ENCODE data around the gene PIK3R1. TPM values are rescaled to one million over a fixed set of nuclear protein-coding genes. Genes with fewer than 3 reads are reported as not detected.

Gene PIK3R1
- polyA plus RNA-seq, 1 donor (not counting 4 experiments of a cell fraction or from before 2014, with no cell fraction given), result 16.7 TPM

DNA sequence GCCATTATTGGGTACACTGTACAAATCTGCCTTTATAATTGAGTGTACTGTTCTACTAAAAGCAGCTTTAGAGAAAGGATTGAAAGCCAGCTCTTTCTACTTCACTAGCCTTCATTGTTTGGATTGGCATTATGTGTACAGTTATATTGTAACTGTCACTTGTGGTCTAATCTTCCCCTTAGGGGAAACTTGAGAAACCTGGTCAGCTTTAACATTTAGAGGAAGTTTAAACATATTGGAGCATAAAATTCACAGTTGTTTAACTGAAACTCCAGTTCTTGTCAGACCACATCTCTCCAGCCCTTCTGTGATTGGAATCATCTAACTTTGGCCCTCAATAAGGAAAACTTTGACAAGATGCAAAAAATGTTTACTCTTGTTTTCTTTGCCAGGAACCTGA lies 24.6 kb downstream of the PIK3R1 start:
- H3K9ac ChIP-seq (ENCODE audit: control insufficient read depth, extremely low read depth, insufficient read depth, low read length), result no peak overlapping the region
- no peaks in the 10 kb centered on the region for H3K9me1 ChIP-seq (ENCODE audit: control insufficient read depth, extremely low read depth, insufficient read depth, low read length)
- FAIRE-seq, result no peak
- dilution Hi-C loops (cut with MboI; ENCODE audit: extremely low pct_ligation_motif_present, low sequenced_read_pairs), result no loop called here
- H3K4me2 ChIP-seq (ENCODE audit: control insufficient read depth, extremely low read depth, insufficient read depth, low read depth, low read length), result no peak overlapping the region
- H2AFZ ChIP-seq (ENCODE audit: control insufficient read depth, low read length), result no peak overlapping the region
- no peak overlapping the region for H3K4me3 ChIP-seq (ENCODE audit: control insufficient read depth in 2 of 3, extremely low read depth in 1 of 3, insufficient read depth in 2 of 3, low read depth in 1 of 3, low read length in 3 of 3)
- no peak for TF ChIP-seq EZH2 (IDR thresholded peaks at IDR 0.05; ENCODE audit: low read length)
- TF ChIP-seq, protein P1, sequence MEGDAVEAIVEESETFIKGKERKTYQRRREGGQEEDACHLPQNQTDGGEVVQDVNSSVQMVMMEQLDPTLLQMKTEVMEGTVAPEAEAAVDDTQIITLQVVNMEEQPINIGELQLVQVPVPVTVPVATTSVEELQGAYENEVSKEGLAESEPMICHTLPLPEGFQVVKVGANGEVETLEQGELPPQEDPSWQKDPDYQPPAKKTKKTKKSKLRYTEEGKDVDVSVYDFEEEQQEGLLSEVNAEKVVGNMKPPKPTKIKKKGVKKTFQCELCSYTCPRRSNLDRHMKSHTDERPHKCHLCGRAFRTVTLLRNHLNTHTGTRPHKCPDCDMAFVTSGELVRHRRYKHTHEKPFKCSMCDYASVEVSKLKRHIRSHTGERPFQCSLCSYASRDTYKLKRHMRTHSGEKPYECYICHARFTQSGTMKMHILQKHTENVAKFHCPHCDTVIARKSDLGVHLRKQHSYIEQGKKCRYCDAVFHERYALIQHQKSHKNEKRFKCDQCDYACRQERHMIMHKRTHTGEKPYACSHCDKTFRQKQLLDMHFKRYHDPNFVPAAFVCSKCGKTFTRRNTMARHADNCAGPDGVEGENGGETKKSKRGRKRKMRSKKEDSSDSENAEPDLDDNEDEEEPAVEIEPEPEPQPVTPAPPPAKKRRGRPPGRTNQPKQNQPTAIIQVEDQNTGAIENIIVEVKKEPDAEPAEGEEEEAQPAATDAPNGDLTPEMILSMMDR (optimal IDR thresholded peaks at IDR 0.05 in 1 of 3, IDR thresholded peaks at IDR 0.05 in 1 of 3, conservative IDR thresholded peaks at IDR 0.05 in 1 of 3; ENCODE audit: extremely low read depth in 1 of 3, insufficient read depth in 2 of 3, low read length in 3 of 3), result no peak
- no peak for DNase-seq (ENCODE audit: low read depth, low spot score)
- H4K20me1 ChIP-seq (ENCODE audit: control insufficient read depth, extremely low read depth, insufficient read depth, low read length), result no peaks in the 10 kb centered on the region
- peaks cover 6% of the 10 kb centered on the region for H3K4me1 ChIP-seq (ENCODE audit: control insufficient read depth, extremely low read depth, insufficient read depth, low read length)
- peaks cover 0 to 4% of the 10 kb centered on the region in 2 experiments for H3K36me3 ChIP-seq (ENCODE audit: control insufficient read depth in 2 of 2, extremely low read depth in 1 of 2, insufficient read depth in 2 of 2, low read length in 2 of 2)
- H3K27ac ChIP-seq (ENCODE audit: control insufficient read depth, insufficient read depth, low read length), result no peak overlapping the region
- H3K9me3 ChIP-seq (ENCODE audit: control insufficient read depth, low read depth, low read length), result no peaks in the 10 kb centered on the region
- peaks cover 21% of the 10 kb centered on the region for H3K79me2 ChIP-seq (ENCODE audit: control insufficient read depth, insufficient read depth, low read length)
- no peaks in the 10 kb centered on the region for H3K27me3 ChIP-seq (ENCODE audit: control insufficient read depth, extremely low read depth, insufficient read depth, low read length)

DNA sequence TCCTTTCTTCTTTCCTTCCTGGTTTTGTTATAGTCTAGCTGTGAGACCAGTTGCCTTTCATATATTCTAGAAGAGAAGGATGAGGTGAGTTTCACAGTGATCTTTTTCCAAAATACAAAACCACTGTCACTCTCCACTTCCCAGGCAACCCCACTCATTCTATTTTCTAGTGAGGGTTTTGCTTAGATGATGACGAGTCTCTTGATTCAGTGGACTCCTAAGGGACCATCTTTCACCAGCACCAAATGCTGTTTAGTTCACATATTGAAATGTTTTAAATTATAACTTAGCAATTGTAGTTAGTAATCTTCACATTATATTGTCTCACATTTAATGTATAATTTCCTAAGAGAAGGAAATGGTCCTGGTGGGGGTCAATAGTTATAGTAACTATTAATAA lies 25.2 kb downstream of the PIK3R1 start:
- Histone ChIP-seq H3K36me3 (ENCODE audit: control insufficient read depth in 2 of 2, extremely low read depth in 1 of 2, insufficient read depth in 2 of 2, low read length in 2 of 2) (peaks cover 0 to 6% of the 10 kb centered on the region in 2 experiments), H3K4me2 (ENCODE audit: control insufficient read depth, extremely low read depth, insufficient read depth, low read depth, low read length) (no peak overlapping the region), H3K4me3 (ENCODE audit: control insufficient read depth in 2 of 3, extremely low read depth in 1 of 3, insufficient read depth in 2 of 3, low read depth in 1 of 3, low read length in 3 of 3) (no peak overlapping the region), H3K27me3 (ENCODE audit: control insufficient read depth, extremely low read depth, insufficient read depth, low read length) (no peaks in the 10 kb centered on the region), H2AFZ (ENCODE audit: control insufficient read depth, low read length) (no peak overlapping the region), H4K20me1 (ENCODE audit: control insufficient read depth, extremely low read depth, insufficient read depth, low read length) (no peaks in the 10 kb centered on the region), H3K27ac (ENCODE audit: control insufficient read depth, insufficient read depth, low read length) (no peak overlapping the region), H3K4me1 (ENCODE audit: control insufficient read depth, extremely low read depth, insufficient read depth, low read length) (peaks cover 6% of the 10 kb centered on the region), H3K79me2 (ENCODE audit: control insufficient read depth, insufficient read depth, low read length) (peaks cover 27% of the 10 kb centered on the region), H3K9me1 (ENCODE audit: control insufficient read depth, extremely low read depth, insufficient read depth, low read length) (no peaks in the 10 kb centered on the region), H3K9ac (ENCODE audit: control insufficient read depth, extremely low read depth, insufficient read depth, low read length) (no peak overlapping the region), H3K9me3 (ENCODE audit: control insufficient read depth, low read depth, low read length) (no peaks in the 10 kb centered on the region)
- TF ChIP-seq, protein P1 (optimal IDR thresholded peaks at IDR 0.05 in 1 of 3, IDR thresholded peaks at IDR 0.05 in 1 of 3, conservative IDR thresholded peaks at IDR 0.05 in 1 of 3; ENCODE audit: extremely low read depth in 1 of 3, insufficient read depth in 2 of 3, low read length in 3 of 3), result no peak
- TF ChIP-seq EZH2 (IDR thresholded peaks at IDR 0.05; ENCODE audit: low read length), result no peak
- dilution Hi-C loops (cut with MboI; ENCODE audit: extremely low pct_ligation_motif_present, low sequenced_read_pairs), result no loop called here
- DNase-seq (ENCODE audit: low read depth, low spot score), result no peak
- FAIRE-seq, result no peak

Measured in keratinocyte (primary cell).